Limb (tissue), 2 donors: ENCODE measurements around the gene SORCS2.

Experiments
- DNase-seq, 2 donors: peaks; one replicate each; pipeline ENCODE4 v3.0.0-alpha.2; 2016; ENCODE audit errors: extremely low spot score in 2 of 2

Gene SORCS2

GRCh38 chr4:7192252-7193029 is at the start of gene SORCS2:
TSS of gene SORCS2 (plus strand) at chr4:7192538.
- peak; percentile 80 to 91 for DNase-seq

GRCh38 chr4:7144374-7145290 is 47.7 kb upstream of the SORCS2 start:
- no peak for DNase-seq

GRCh38 chr4:7145291-7145934 is 46.9 kb upstream of the SORCS2 start:
- no peak for DNase-seq

DNA sequence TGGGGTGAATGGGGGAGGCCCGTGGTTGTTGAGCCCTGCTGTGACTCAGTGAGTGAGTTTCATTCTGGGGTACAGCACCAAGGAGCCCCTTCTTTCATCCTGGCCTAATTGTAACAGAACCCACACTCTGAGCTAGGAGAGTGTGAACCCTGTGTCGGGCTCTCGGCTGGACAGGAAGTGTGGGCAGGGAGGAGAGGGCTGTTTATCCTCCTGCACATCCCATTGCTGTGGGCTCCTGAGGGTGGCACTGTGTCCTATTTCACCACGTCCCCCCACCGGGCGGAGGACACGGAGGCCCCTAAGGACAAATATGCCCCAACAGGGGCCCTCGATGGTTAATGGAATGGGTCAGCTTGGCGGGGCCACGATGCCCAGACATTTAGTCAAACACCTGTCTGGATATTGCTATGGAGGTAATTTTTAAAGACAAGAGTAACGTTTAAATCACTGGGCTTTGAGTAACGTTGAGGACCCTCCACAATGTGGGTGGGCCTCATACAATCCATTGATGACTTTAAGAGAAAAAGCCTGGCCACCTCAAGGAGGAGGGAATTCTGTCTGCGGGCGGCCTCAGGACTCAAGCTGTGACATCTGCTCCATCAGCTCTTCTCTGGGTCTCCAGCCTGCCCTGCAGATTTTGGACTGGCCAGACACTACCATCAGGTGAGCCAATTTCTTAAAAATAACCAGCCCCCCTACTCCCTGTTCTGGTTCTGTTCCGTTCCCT is 46.1 kb upstream of the SORCS2 start:
- DNase-seq, result no peak

GRCh38 chr4:7146786-7147115 is 45.6 kb upstream of the SORCS2 start:
- no peak for DNase-seq

DNA sequence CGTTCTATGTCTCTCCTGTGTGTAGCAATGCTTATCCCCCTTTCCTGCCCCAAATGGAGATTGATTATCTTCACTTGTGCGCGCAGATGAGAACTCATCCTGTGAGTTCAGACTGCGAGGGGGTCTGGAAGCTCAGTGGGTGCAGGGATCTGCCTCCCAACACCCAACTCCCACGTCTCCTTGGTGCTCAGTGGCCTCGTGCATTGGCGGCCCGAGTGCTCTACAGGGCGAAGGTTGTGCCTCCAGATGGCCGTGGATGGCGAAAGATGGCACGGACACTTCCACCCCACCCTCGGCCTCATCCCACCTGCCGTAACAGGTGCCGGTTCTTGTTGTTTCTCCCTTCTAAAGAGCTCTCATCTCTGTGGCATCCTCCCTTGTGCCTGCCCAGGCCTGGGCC is 45.1 kb upstream of the SORCS2 start:
- DNase-seq, result no peak

- DNase-seq, result no peak
Observed at GRCh38 chr4:7147661-7148310, 44.6 kb upstream of the SORCS2 start.

DNA sequence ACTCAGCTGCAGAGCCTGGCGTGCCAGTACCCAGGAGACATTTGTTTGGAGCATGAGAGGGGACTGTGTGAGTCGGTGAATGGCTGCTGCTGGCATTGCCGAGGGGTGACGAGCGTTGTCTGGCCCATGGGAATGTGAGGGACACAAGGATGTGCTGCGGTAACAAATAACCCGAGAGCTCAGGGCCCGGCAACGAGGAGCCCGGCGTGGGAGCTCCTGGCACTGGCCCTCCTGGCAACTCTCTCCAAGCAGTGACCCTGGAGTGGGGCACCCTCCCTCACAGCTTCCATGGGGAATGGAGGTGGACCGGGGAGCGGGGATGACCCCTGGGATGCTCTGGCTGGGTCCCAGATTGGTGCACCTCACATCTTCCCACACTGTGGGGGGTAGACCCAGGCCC is 44.0 kb upstream of the SORCS2 start:
- no peak for DNase-seq

DNA sequence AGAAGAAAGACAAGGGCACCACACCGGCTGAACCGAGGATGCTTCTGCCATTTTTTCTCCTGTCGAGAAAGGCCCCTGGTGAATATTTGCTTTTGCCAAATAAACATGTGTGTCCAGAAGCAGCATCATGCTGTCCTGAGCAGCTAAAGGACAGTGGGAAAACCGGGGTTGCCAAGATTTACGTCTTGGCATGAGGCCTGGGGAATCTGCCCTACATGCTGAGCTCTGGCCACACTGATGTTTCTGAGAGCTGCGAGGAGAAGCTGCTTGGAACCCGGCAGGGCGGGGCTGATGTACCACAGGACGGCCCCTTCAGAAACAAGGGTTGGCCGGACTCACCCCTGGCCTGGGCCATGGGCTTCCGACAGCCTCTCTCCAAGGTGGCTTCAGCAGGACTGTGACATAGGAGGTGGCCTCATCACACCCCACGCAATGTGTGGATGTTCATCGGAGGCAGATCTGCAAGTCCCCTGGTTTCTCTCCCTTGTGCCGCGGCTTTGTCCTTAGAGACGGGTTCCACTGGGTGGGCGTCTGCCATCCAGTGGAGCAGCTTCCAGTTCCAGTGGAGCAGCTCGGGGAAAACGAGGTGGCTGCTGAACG is 42.2 kb upstream of the SORCS2 start:
- no peak for DNase-seq

DNA sequence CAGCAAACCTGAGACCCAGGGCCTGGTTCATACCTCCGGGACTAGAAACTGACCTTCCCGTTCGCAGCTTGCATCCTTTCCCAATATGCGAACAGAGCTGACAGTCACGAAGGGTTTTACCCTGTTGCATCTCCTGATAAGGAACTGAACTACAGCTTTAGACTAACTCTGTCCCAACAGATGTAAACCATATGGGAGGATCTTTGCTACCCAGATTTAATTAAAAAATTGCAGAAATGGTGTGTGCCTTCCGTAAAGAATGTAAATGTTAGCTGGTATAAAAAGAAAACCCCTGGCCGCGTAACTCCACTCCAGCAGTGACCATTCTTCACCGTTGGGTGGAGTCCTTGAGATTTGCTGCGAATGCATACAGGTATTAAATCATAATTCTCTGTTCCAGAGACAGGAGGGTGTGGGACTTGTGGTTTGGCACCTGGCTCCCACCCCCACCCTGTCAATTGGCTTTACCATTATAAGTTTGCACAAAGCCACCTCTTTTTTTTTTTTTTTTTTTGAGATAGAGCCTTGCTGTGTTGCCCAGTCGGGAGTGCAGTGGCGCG is 40.6 kb upstream of the SORCS2 start:
- no peak for DNase-seq

DNA sequence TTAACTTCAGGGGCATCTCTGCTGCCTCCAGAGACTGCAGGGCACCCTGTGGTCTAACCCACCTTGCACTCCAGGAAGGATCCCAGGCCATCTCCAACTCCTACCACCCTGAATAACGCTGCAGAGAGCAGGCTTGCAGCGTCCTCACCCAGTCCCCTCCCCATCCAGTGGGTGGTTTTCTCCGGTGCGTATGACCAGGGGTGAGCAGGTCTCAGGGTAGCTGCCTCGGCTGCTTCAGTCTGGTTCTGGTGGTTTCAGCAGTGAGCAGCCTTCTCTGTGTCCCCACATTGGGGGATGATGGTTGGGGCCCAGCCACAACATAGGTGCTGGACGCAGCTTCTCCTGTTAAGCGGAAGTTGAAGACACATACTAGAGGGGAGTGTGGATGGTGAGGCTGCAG is 38.6 kb upstream of the SORCS2 start:
- DNase-seq, result peak in 1 of 2 donors; percentile 3

DNA sequence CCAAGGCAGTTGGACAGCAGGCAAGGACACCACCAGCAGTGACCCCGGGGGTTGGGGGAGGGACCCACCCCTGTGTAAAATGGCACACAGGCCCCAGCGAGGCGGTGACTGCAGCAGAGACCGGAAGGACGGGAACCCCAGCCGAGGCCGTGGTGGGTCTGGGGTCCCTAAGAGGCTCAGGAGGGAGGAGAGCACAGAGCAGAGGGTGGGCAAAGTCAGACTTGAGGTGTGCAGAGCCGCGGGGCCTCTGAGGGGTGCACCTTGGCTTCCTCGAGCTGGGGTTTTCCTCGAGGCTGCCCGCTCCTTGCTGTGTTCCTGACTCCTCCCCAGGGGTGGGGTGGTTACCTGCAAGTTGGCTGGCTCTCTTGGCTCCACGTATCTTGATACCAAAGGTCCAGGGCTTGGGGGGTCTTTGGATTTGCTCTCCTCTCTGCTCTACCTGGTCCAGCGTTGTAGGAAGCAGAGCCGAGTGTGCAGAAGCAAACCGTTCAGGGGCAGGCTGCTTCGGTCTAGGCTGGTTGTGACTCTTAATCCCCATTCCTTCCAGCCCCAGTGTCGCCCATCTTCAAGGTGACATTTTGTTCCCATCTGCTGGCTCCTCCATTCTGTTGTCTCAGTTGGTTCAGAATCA is 37.9 kb upstream of the SORCS2 start:
- DNase-seq, result peak in 1 of 2 donors; percentile 22

- DNase-seq, result peak; percentile 66 to 72
Observed at GRCh38 chr4:7155590-7156071, 36.7 kb upstream of the SORCS2 start.

GRCh38 chr4:7156328-7156727 is 36.0 kb upstream of the SORCS2 start:
- DNase-seq, result peak in 1 of 2 donors; percentile 25

DNA sequence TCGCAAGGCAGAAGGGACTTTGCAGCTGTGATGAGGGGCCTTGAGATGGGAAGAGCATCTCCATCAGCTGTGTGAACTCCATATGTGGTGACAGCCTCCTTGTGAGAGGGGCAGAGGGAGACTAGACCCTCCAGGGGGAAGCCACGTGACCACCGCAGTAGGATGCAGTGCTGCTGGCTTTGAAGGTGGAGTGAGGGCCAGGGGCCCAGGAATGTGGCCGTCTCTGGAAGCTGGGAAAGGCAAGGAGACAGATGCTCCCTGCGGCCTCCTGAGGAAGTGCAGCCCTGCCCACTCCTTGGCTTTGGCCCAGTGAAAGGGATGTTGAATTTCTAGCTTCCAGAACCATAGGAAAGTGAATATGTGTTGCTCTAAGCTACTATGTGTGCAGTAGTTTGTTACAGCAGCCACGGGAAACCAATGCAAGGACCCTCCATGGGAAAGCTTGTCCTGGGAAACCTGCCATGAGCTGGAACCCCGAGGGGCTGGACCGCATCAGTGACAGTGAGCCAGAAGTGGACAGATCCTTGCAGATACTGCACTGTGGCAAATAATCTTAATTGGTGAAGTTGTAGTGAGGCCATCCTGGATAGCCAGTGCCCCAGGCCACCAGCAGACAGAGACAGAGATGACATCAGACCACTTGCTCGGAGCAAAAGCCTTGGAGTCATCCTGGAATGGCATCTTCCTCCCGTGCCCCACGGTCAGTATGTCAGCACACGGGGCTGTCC is 35.4 kb upstream of the SORCS2 start:
- DNase-seq, result peak; percentile 74 to 82

DNA sequence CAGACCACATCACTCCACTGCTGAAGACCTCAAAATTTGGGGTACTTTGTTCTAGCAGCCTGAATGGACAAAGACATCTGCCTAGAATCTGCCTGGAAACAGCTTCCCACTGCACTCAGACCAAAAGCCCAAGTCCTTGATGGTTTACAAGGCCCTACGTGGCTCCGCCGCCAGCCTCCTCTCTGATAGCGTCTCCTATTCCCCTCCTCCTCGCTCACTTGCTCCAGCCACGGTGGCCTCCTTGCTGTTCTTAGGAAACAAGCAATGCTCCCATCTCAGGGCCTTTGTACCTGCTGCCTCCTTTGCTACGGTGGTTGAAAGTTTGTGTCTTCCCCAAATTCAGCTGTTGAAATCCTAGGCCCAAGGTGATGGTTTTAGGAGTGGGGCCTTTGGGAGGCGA is 34.7 kb upstream of the SORCS2 start:
- DNase-seq, result peak in 1 of 2 donors; percentile 16

GRCh38 chr4:7158081-7158750 is 34.1 kb upstream of the SORCS2 start:
- DNase-seq, result peak in 1 of 2 donors; percentile 18

- peak in 1 of 2 donors; percentile 13 for DNase-seq
Observed at GRCh38 chr4:7158991-7159390, 33.3 kb upstream of the SORCS2 start.
